MG63 (cell line): ENCODE data around the gene CGB8. TPM values are rescaled to one million over a fixed set of nuclear protein-coding genes. Genes with fewer than 3 reads are reported as not detected.
"Not testable (repeated sequence)": the region's sequence is repeated elsewhere in the genome, so short reads cannot be mapped to it uniquely, and the experiment has no call there.

Source experiments
- DNase-seq: peaks from one replicate; pipeline ENCODE4 v3.0.0-alpha.2; 2020
- H3K27me3 ChIP-seq: fragments of 250-450 bp; sonication (Bioruptor Pico); 2 replicates; pipeline ENCODE4 v1.5.1; 2020; ENCODE audit warnings: mild to moderate bottlenecking, moderate library complexity
- H3K36me3 ChIP-seq: fragments of 250-450 bp; sonication (Bioruptor Pico); 2 replicates; pipeline ENCODE4 v1.5.1; 2020; ENCODE audit warnings: mild to moderate bottlenecking, moderate library complexity
- H3K4me3 ChIP-seq: fragments of 250-450 bp; sonication (Bioruptor Pico); 2 replicates; pipeline ENCODE4 v1.5.1; 2020; ENCODE audit warnings: mild to moderate bottlenecking, moderate library complexity
- H3K9me3 ChIP-seq: fragments of 250-450 bp; sonication (Bioruptor Pico); 2 replicates; pipeline ENCODE4 v1.5.1; 2020; ENCODE audit warnings: mild to moderate bottlenecking, moderate library complexity
- total RNA-seq: library from RNA; depleted of rRNA; stranded (reverse); fragments of >200 nt; shearing (Covaris generic); gene quantifications from 2 replicates; pipeline ENCODE4 v1.2.3, GENCODE V29; 2014; ENCODE audit warnings: low replicate concordance

Gene CGB8
- total RNA-seq, 1 experiment from 2014 or later: not detected

DNA sequence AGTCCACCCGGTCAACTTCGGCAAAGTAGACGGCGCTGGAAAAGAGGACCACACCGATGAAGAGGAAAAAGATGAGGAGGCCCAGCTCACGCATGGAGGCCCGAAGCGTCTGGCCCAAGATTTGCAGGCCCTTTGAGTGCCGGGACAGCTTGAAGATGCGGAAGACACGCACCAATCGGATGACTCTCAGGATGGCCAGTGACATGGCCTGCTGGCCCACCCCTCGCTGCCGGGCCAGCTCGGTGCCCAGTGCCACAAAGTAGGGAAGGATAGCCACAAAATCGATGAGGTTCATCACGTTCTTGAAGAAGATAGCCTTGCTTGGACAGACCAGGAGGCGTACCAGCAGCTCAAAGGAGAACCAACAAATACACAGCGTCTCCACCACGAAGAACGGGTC, 21.5 kb upstream of the CGB8 start:
- H3K4me3 ChIP-seq: no peak overlapping the region
- no peak for DNase-seq
- no peaks in the 10 kb centered on the region for H3K9me3 ChIP-seq
- H3K27me3 ChIP-seq: peaks cover 38% of the 10 kb centered on the region
- H3K36me3 ChIP-seq: no peaks in the 10 kb centered on the region

DNA sequence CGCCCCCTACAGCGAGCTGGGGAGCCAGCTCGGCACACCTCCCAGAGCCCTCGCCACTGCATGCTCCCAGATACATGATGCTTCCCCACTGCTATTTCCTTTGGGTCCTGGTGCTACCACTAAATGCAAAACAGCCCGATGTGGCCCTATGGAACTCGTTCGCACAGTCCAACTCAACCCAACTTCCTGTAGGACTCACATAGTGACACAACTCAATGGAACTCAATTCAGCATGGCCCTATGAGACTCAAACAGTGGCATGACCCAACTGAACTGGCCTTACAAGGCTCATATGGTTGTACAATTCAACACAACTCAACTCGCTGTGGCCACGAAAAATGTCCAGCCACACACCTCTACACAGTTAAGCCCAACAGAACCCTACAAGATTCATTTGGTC, 20.1 kb upstream of the CGB8 start:
- H3K27me3 ChIP-seq: peaks cover 38% of the 10 kb centered on the region
- no peak overlapping the region for H3K4me3 ChIP-seq
- H3K9me3 ChIP-seq: no peaks in the 10 kb centered on the region
- H3K36me3 ChIP-seq: no peaks in the 10 kb centered on the region
- no peak for DNase-seq

DNA sequence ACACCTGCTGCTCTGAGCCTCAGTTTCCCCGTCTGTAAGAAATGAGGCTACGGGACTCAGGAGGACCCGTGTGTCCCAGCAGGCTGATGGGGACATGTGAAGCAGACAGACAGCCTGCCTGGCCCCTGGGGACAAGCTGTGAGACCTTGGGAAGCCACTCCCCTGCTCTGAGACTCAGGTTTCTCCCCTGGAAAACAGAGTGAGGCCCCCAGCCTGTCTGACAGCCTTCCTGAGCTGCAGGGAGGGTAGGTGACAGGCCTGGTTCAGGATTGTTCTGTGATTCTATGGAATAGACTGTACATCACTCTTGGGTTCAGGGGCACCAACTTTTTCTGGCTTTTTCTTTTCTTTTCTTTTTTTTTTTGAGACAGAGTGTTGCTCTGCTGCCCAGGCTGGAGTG, 18.6 kb upstream of the CGB8 start:
- H3K36me3 ChIP-seq: no peaks in the 10 kb centered on the region
- DNase-seq: no peak
- H3K27me3 ChIP-seq: peaks cover 26% of the 10 kb centered on the region
- H3K9me3 ChIP-seq: no peaks in the 10 kb centered on the region
- H3K4me3 ChIP-seq: no peak overlapping the region

DNA sequence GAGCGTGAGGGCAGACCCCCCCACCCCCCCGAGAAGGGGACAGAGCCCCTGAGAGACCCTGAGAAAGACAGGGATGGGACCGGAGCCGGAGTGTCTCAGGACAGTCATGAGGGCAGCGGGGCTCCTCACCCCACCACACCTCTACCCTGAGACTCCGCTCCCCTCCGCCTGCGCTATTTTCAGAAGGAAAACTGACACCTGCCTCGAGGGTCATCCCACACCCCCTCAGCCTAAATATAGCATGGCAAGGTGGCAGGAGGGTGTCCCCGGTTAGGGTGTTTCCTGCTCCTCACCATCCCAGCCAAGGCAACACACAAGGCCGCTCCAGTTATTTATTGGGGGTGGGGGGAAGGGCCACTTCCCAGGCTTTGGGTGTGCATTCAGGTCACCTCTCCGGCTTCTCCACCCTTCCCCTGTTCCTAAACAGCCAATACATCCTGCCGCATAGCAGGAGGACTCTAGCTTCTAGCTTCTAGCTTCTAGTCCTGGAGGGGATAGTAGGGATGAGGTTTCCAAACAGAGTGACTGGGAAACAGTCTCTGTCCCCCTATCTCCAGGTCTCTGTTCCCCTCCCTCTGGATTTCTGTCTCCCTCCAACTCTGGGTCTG, 17.1 kb upstream of the CGB8 start:
- Histone ChIP-seq H3K4me3 (no peak overlapping the region), H3K9me3 (no peaks in the 10 kb centered on the region)
- DNase-seq: no peak

DNA sequence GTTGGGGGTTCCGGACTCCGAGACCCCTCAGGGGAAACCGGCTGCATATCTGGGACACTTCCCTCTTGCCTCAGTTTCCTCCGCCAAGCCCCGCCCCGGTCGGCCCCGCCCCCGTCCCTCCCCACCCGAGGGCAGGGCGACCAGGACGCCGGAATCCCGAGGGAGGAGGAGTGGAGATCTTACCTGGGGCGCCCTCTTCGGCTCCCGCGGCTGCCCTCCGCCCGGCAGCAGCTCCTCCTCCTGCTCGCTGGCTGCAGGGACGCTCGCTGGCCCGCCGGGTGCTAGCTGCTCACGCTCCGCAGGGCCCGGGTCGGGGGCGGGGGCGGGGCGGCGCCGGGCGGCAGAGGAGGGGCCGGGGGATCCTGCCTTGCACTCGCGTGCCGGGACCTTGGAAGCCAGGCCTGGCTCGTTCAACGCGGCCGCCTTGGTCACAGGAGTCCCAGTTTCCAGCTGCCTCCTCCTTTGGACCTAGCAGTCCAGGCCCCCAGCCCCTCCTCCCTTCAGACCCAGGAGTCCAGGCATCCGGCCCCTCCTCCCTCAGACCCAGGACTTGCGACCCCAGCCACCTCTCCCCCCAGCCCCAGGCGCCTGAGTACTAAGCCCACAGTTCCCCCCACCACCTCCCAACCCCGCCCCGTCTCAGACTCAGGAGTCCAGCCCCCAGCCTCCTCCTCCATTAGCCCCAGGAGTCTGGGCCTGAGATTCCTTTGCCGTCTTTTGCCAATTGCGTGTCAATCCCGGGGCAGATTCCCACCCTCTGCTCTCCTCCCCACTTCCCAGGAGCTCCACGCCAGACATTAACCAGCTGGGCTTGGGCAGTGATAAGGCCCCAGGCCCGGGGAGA, 16.1 kb upstream of the CGB8 start, which contains the start of gene NTF4:
Gene NTF4 (minus strand): TSS at position 51 of the 844 bp plus-strand sequence. CDS start 2,821 bp downstream, outside the sequence.
- no peak for DNase-seq
- Histone ChIP-seq H3K27me3 (peaks cover 20% of the 10 kb centered on the region), H3K4me3 (no peak within 1 kb of the TSS), H3K9me3 (no peaks in the 10 kb centered on the region), H3K36me3 (no peaks in the 10 kb centered on the region)

More for the DNA sequence above, 17.1 kb upstream of the CGB8 start:
- H3K27me3 ChIP-seq: peaks cover 20% of the 10 kb centered on the region
- no peaks in the 10 kb centered on the region for H3K36me3 ChIP-seq

DNA sequence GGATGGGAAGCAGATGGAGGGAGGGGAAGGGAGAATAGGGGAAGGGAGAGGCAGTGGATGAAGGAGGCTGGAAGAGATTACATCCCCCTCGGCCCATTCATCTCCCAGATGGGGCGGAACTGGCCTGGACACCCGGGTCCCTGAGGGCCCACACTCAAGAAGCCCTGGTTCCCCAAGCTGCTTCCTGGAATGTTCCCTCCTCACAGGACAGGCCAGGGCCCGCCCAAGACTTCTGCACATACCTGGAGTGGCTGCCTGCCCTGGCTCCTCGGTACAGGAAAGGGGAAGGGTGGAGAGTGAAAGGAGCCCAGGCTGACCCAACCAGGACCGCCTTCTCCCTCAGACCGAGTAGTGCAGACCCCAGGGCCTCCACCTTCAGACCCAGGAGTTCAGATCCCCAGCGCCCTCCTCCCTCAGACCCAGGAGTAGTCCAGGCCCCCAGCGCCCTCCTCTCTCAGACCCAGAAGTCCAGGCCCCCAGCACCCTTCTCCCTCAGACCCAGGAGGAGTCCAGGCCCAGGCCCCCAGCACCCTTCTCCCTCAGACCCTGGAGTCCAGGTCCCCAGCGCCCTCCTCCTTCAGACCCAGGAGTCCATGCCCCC, 15.2 kb upstream of the CGB8 start:
- no peak for DNase-seq
- peaks cover 18% of the 10 kb centered on the region for H3K27me3 ChIP-seq
- no peaks in the 10 kb centered on the region for H3K36me3 ChIP-seq
- H3K9me3 ChIP-seq: no peaks in the 10 kb centered on the region
- H3K4me3 ChIP-seq: no peak overlapping the region

DNA sequence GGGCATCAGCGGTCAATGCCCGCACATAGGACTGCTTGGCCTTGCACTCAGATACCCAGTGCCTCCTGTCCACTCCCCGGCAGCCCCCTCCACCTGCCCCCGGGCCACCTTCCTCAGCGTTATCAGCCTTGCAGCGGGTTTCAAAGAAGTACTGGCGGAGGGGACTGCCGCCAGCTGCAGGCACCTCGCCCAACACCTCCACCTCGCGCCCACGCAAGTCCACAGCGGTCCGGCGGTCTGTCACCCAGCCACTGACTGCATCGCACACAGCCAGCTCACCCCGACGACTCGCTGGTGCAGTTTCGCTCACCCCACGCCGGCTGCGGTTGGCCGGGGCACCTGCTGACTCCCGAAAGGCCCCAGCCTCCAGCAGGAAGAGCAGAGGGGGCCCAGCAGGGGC, 12.5 kb upstream of the CGB8 start:
- Histone ChIP-seq H3K4me3 (no peak overlapping the region), H3K27me3 (peaks cover 9% of the 10 kb centered on the region), H3K36me3 (no peaks in the 10 kb centered on the region), H3K9me3 (no peaks in the 10 kb centered on the region)
- DNase-seq: no peak

DNA sequence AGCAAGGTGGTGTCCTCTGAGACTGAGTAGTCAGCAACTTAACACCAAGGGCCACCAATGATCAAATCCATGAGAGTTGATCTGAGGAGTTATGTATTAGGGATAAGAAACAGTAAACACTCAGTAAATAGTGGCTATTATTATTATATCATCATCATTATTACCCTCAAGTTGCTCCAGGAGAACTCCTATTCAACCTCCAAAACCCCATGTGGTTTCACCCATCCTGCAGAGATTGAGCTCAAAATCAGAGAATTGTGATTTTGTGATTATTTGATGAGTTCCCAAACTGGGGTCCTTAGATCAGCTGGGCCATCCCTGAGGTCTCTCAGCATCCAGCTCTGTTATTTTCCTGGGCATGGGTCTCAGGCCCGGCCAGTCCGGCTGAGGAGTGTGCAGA, 12.1 kb upstream of the CGB8 start:
- no peaks in the 10 kb centered on the region for H3K36me3 ChIP-seq
- peaks cover 10% of the 10 kb centered on the region; the same call in 1 of the 2 replicates for H3K27me3 ChIP-seq
- DNase-seq: no peak
- H3K9me3 ChIP-seq: no peaks in the 10 kb centered on the region
- no peak overlapping the region for H3K4me3 ChIP-seq

DNA sequence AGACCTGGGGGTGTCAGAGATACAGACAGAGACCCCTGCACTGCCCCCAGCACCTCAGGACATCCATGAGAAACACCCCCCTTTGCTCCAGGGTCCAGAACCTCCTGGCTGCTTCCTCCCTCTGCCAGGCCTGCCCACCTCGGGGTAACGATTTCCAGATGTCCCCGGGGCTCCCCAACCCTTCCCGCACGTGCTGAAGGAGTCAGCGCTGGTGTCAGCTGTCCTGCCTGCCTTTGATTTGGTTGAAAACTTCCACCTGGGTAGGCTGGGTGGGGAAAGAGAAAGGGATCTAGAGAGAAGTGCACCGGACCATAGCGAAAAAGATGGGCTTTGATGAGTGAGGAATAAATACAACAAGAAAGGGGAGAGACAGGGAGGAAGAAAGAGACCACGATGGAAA, 10.1 kb upstream of the CGB8 start:
- Histone ChIP-seq H3K27me3 (peaks cover 10% of the 10 kb centered on the region; the same call in 1 of the 2 replicates), H3K4me3 (no peak overlapping the region), H3K9me3 (no peaks in the 10 kb centered on the region), H3K36me3 (no peaks in the 10 kb centered on the region)
- no peak for DNase-seq

DNA sequence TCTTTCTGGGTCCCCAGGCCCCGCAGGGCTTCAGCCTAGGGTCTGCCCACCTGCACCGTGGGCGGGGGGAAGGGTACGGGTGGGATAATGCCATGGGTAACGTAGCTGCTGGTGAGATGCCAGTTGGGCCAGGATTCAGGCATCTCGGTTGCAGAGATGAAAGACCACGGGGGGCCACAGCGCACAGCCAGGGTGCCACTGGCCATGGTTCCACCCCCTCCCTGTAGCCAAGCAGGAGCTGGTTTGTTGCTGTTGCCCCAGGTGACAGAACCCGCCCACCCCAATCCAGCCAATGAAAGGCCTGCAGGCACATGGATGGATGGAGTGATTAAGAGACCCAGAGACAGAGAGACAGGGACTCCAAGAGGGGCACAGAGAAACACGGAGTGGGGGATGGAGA, 9.7 kb upstream of the CGB8 start:
- no peak overlapping the region for H3K4me3 ChIP-seq
- DNase-seq: peak; percentile 53

DNA sequence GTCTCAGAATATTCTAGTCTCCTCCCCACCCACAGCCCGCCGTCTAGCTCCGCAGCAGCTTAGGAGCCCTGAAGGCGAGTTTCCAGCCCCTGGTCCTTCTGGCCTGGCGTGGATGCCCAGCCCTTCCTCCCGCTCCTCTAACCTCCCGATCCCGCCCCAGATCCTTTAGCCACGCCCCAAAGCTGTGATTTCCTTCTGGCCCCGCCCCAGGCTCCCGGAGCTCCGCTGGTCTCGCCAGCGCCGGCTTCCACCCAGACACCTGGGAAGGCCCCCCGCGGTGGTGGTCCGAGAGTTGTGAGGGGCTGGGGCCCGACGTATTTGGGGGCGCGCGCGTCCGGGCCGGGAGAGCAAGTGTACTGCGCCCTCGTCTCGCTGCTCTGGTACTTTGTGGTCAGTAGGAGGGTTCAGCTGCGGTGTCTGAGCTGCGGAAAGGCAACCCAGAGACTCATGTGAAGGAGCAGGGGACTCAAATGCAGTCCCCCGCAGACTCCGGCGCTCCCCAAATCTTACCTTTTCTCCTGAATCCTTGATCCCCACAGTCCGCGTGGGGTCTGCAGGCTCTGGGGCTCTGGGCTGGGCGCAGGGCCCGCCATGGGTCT, 8.8 kb upstream of the CGB8 start, which contains the start of gene CGB7:
Gene CGB7 (minus strand): TSS at position 114 of the 599 bp plus-strand sequence. CDS start 2,374 bp downstream, outside the sequence.
- H3K4me3 ChIP-seq: peak within 1 kb of the TSS; percentile 22; the same call in 1 of the 2 replicates
- H3K27me3 ChIP-seq: peaks cover 10% of the 10 kb centered on the region; the same call in 1 of the 2 replicates
- H3K9me3 ChIP-seq: no peaks in the 10 kb centered on the region
- DNase-seq: peak; percentile 54
- no peaks in the 10 kb centered on the region for H3K36me3 ChIP-seq

More for the DNA sequence above, 9.7 kb upstream of the CGB8 start:
- Histone ChIP-seq H3K27me3 (peaks cover 10% of the 10 kb centered on the region; the same call in 1 of the 2 replicates), H3K36me3 (no peaks in the 10 kb centered on the region), H3K9me3 (no peaks in the 10 kb centered on the region)

DNA sequence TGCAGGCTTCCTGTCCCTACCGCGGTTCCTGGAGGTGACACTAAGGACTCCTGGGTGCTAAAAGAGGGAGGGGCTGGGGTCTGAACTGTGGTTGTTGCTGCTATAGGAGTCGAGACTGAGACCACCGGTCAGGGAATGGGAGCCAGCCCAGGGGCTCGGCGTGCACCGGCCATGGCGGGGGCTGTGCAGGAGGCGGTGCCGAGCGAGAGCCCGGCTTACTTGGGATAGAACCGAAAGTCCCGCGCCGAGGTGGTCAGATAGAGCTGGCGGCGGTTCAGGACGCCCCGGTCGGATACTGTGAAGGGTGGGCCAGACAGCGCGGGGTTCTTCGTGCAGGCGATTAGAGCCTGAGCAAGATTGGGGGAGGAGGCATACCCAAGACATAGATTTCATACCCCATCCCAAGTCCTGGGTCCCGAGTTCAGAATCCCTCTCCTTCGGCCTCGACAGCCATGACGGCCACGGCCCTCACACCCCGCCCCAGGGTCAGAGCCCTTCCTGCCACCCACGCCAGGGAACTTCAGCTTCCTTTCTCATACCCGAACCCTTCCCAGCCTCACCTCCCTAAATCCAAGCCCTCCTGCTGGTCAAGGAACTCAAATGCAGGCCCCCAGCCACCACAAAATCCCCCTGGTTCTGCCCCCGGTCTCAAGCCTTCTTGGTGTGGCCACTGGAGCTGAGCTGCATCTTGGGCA, 8.1 kb upstream of the CGB8 start:
- DNase-seq, H3K36me3 ChIP-seq, H3K4me3 ChIP-seq, H3K9me3 ChIP-seq, H3K27me3 ChIP-seq: not testable (repeated sequence)

DNA sequence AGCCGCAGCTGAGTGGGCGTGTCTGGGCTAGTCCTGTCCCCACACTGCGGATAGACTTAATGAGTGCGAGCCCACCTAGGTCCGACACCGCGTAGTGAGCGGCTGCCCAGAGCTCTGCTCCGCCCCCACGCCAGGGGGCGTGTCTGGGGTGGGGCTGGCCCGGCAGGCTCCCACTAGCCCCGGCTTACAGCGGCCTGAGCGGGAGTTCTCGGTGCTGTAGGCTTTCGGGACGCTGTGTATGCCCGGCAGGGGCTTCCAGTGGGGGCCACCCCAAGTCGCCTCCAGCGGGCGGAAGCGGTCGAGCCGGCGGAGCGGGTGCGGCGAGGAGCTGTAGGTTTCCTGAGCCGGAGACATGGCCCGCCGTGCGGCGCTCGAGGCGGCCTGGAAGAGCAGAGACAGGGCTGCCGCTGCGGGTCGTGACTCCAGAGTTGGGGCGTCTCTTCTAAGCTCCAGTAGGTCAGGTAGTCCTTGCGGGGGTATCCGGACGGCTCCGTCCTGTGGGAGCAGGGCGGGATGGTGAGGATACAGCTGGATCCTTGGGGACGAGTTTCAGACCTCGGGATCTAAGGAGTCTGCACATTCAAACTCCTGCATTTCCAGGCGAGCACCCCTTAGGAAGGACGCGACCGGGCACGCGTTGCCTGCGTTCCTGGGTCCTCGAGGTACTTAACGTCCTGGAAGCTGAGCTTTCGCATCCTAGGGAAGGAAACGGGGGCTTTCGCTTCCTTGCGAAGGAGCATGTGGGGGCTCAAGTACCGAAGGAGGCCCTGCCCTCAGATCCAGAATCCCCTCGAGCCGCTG, 7.4 kb upstream of the CGB8 start:
- peak overlapping the region; percentile 22 for H3K4me3 ChIP-seq
- peak; percentile 40 for DNase-seq
- peaks cover 10% of the 10 kb centered on the region; the same call in 1 of the 2 replicates for H3K27me3 ChIP-seq
- no peaks in the 10 kb centered on the region for H3K36me3 ChIP-seq
- no peaks in the 10 kb centered on the region for H3K9me3 ChIP-seq

DNA sequence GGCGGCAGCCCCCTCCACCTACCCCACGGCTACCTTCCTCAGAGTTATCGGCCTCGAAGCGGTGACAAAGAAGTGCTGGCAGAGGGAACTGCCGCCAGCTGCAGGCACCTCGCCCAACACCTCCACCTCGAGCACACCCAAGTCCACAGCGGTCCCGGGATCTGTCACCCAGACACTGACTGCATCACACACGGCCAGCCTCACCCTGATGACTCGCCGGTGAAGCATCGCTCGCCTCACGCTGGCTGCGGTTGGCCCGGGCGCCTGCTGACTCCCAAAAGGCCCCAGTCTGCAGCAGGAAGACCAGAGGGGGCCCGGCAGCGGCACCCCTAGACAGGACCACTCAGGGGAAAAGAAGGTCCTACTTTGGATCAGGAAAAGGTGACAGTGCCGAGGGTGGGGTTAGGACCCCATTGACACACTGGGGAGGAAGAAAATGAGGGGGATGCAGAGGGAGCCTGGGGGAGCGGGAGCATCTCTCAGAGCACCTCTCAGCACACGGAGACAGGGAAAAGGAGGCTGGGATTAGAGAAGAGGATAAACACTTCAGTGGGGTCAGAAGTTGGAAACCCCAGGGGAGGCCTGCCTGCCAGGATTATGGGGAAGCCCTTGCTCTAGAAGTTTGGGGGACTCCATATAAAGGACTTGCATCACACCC, 1.6 kb upstream of the CGB8 start:
- H3K4me3 ChIP-seq, H3K27me3 ChIP-seq, H3K9me3 ChIP-seq, H3K36me3 ChIP-seq: not testable (repeated sequence)
- peak; percentile 80 for DNase-seq

DNA sequence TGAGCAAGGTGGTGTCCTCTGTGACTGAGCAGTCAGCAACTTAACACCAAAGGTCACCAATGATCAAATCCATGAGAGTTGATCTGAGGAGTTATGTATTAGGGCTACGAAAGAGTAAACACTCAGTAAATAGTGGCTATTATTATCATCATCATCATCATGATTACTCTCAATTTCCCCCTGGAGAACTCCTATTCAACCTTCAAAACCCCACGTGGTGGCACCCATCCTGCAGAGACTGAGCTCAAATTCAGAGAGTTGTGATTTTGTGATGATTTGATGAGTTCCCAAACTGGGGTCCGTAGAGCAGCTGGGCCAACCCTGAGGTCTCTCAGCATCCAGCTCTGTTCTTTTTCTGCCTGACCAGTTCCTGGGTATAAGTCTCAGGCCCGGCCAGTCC, 923 bp upstream of the CGB8 start:
- H3K36me3 ChIP-seq, H3K27me3 ChIP-seq: not testable (repeated sequence)

More for the DNA sequence above, 923 bp upstream of the CGB8 start:
- DNase-seq, H3K4me3 ChIP-seq, H3K9me3 ChIP-seq: not testable (repeated sequence)
